GM04503 (cell line): ENCODE results near the gene SLC6A9.
A peak's percentile ranks its signal among the peaks of the same experiment; 100 is the strongest.

ENCODE experiments used
- DNase-seq: peaks from one replicate; pipeline ENCODE4 v3.0.0-alpha.2; 2012; ENCODE audit warnings: low read depth

Gene SLC6A9

DNA sequence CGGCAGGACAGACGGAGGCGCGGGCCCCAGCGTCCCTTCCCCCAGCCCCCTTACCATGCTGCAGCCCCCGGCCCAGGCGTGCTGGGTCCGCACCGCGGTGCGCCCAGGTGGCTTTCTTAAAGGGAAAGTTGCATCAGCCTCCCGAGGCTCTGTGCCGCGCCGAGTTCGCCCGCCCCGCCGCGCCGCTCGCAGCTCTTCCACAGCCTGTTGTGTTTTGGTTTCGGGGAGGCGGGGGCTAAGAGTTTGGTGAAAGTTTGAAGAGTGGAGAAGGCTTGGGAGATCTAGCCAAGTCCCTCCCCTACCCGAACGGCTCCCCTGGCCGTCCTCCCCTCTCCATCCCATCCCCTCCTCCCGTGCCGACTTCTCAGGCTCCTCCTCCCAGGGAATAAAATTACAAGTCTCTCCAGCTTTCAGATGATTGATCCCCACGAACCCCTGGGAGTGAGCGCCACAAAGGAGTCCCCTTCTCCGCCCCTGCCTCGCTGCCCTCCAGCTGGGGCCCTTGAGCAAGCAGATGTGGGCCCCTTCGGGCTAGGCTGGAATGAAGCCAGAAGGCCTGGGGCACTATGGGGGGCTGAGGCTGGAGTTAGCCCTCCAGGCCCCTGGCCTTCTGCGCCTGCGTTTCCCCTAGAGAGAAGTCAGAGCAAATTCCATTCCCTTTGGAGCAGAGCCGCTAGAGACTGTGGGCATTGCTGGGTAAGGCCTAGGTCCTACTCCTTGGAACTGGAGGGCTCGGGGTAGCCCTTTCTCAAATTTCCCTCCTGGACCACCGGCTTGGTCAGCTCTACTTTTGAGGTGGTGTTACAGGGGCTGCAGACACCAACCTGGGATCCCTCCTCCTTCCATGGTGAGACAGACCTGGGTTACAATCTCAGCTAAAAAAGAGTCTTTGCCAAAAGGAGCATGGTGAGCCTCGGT, at the start of gene SLC6A9:
Gene SLC6A9 (minus strand): TSS at position 211 of the 918 bp plus-strand sequence. CDS start 7,185 bp downstream, outside the sequence.
- DNase-seq, result no peak

DNA sequence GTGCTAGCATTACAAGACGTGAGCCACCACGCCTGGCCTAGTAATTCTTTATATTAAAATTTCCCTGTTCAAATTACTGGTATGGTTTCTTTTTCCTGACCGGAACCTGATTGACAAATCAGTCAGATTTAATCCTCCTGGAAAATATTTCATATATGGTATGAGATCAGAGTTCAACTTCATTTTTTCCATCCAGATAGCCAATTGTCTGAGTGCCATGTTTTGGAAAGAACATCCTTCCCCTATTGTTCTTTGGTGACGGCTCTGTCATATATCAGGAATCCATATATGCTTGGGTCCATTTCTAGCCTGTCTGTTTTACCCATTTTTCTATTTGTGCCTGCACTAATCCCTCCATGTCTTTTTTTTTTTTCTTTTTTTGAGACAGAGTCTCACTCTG, 48.3 kb upstream of the SLC6A9 start:
- no peak for DNase-seq

DNA sequence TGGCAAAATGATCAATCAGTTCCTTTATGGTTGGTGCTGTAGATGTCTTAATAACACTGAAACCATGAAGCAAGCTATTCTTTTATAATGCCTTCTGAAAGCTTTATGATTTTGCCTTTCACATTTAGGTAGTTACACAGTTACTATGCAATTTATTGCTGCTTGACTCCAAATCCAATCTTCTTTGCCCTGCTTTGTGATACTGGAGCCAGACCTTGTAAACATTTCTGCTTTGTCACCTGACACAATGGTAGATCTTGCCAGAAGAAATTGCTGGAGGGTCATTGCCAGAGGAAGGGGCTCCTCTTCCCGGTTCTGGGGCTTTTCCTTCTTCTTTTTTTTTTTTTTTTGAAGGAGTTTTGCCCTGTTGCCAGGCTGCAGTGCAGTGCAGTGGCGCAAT, 46.8 kb upstream of the SLC6A9 start:
- no peak for DNase-seq

DNA sequence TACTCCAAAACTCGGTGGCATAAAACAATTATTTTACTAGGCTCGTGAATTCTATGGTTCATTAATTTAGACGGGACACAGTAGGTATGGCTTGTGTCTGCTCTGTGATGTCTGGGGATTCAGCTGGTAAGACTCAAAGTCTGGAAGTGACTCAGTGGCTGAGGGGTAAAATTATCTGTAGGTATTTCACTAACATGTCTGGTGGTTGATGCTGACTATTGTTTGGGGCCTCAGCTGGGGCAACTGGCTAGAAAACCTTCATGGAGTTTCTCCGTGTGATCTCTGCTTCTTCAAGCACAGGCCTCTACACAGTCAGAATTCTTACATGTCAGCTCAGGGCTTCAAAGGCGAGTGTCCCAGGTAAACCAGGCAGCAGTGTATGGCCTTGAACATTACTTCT, 46.2 kb upstream of the SLC6A9 start:
- DNase-seq, result no peak

DNA sequence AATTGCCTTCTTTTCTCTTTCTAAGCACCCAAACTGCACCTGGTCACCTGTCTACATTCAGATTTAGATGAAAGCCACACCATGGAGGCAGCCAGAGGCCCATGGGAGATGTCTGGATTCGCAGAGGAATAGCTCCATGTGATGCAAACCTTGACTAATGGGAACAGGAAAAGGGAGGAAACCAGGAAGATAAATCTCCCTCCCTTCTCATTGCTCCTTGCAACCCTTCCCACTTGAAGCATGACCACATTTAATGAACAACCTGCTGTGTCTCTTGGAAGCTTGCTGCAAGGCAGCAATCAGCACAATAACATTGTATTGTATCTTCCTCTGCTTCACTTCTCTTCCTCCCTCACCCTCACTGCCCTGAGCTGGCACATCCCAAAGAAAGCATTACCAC, 44.8 kb upstream of the SLC6A9 start:
- DNase-seq, result no peak

- DNase-seq, result no peak
Measured at GRCh38 chr1:44074415-44074814, 43.2 kb upstream of the SLC6A9 start.

DNA sequence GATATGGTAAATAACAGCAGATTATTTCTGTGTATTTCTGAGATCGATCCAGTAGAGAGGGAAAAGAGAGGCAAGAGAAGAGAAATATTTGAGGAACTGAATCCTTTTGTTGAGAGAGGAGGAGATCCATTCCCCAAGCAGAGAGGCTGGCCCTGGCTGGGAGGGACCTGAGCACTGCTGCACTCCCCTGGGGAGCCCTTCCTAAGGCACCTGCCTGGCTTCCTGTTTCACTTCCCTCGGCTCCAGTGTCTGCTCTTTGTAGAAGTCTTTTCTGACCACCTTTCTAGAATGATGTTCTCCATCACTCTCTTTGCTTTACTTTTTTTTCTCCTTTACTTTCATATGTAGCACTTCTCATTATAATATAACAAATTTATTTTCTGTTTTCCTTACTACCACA, 42.3 kb upstream of the SLC6A9 start:
- no peak for DNase-seq

DNA sequence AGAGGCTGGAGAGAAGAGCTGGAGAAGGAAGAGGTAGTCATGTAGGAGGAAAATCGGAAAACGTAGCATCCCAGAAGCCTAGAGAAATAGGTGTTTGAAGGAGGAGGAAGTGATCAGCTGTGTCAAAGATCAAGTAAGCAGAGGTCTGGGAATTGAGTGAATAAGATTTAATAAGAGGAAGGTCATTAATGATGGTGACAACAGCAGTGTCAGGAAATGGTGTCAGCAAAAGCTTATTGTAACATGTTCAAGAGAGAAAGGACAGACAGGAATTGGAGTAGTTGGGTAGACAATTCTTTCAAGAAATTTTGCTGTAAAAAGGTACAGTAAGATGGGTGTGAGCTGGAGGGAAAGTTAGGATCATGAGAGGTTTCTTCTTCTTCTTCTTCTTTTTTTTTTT, 41.6 kb upstream of the SLC6A9 start:
- DNase-seq, result no peak

GRCh38 chr1:44072204-44072603, 40.9 kb upstream of the SLC6A9 start:
- peak; percentile 42 for DNase-seq

DNA sequence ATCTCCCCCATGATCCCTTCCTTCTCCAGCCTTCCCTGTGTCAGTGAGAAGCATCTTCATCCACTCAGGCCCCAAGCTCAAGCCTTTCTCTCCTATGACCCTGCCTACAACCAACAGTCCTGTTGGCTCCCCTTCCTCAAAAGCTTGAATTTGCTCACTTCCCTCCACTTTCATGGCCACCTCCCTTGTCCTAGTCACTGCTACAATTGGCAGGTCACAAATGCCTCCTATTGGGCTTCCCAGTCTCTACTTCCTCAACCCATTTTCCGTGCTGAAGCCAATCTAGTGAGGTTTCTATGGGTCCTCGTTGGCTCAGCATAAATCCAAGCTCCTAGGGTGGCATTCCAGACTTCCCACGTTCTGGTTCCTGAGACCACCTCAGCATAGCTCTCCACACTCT, 40.2 kb upstream of the SLC6A9 start:
- DNase-seq, result no peak

- DNase-seq, result no peak
Measured at GRCh38 chr1:44068442-44068921, 37.2 kb upstream of the SLC6A9 start.

GRCh38 chr1:44067266-44068250, 36.3 kb upstream of the SLC6A9 start:
- no peak for DNase-seq

- no peak for DNase-seq
Measured at GRCh38 chr1:44062656-44063179, 31.5 kb upstream of the SLC6A9 start.

- DNase-seq, result no peak
Measured at GRCh38 chr1:44061857-44062256, 30.6 kb upstream of the SLC6A9 start.

GRCh38 chr1:44060830-44061267, 29.6 kb upstream of the SLC6A9 start:
- DNase-seq, result no peak

DNA sequence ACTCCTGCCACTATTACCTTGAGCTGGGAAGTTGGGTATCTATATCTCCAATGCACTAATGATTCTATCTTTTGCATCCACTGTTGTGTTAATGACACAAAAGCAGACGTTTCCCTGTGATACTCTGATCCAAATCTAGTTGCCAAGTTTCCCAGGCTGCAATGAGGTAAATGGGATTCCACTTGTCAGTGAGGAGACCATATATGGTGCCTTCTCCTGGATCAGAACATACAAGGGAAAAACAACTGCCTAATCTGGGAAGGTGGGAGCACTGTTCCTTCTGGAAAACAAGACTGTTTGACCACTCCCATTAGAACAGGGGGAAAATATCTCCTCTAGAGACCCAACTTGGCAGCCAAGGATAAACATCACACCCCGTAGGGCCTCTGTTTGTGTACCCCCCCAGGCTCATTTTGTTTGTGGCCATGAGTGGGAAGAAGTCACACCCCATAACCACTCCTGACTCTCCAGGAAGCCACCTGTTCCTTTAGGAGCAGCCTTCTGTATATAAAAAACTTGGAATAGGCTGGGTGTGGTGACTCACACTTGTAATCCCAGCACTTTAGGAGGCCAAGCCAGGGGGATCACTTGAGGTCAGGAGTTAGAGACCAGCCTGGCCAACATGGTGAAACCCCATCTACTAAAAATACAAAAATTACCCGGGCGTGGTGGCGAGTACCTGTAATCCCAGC, 28.5 kb upstream of the SLC6A9 start:
- no peak for DNase-seq

- DNase-seq, result no peak
Measured at GRCh38 chr1:44059212-44059611, 27.9 kb upstream of the SLC6A9 start.

DNA sequence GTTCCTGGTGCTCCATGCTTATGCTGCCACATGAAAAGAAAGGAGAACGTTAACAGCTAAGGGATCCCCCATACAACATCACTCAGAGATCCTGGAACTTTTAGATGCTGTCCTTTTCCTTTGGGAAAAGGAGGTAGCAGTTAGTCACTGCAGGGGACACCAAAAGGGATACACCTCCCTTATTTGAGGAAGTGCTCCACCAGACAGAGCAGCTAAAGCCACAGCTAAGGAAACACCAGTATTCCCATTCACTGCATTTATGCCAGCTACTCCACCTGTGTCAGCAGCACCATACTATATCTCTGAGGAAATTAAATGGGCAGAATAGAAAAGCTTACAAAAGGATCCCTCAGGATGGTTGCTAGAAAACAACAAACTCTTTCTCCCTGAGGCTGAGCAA, 26.0 kb upstream of the SLC6A9 start:
- DNase-seq, result no peak

DNA sequence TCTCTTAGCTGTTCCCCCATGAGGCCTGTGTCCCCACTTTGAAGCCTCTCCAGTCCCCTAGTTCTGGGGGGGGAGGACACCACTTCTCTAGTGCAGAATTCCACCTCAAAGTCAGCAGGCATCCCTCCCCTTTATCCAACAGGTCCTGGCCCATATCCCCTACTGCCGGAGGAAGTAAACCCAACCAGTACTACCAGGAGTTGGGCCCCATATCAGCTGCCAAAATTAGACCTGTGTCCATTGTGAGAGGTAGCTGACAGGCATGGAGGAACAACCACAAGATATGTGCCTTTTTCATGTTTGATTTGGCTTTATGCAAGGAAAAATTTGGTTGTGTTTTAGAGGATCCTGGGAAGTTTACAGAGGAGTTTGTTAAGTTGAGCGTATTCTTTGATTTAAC, 22.1 kb upstream of the SLC6A9 start:
- DNase-seq, result no peak

- DNase-seq, result no peak
Measured at GRCh38 chr1:44050261-44050660, 19.0 kb upstream of the SLC6A9 start.

DNA sequence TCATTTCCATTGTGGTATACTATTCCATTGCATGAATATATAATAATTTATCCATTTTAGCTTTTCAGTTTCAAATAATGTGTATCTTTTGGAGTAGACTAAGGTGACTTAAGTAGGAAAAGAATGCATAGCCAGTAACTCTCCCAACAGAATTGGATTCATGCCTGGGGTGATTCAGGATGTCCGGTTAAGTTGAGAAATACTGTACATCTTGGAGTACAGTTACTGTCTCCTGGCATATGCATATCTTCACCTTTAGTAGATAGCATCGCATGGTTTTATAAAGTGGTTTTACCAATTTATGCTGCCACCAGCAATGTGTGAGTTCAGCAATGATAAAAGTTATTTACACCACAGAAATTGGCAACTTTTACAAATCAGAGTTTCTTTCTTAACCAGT, 18.6 kb upstream of the SLC6A9 start:
- DNase-seq, result peak; percentile 84
